Stimulated activated memory B cell treated with anti-CD40 and anti-IgM and Interleukin-4, amounts not matched to agents 10 μg/mL and 1 μg/mL and 100 μg/mL, for 72 hours (primary cell): Measurements from ENCODE around the gene HCAR2.
"Not testable (repeated sequence)": the region's sequence is repeated elsewhere in the genome, so short reads cannot be mapped to it uniquely, and the experiment has no call there.

Experiments
- ATAC-seq: fragments of 150-1000 bp; cut with Tn5 transposase; 2 replicates; pipeline ENCODE4 v1.10.0; 2021
- H3K27ac Mint-ChIP-seq: one replicate; pipeline ENCODE4 v1.8.0; 2022; ENCODE audit warnings: mild to moderate bottlenecking, mixed read lengths
- H3K27me3 Mint-ChIP-seq: one replicate; pipeline ENCODE4 v1.8.0; 2022; ENCODE audit warnings: mixed read lengths
- H3K36me3 Mint-ChIP-seq: one replicate; pipeline ENCODE4 v1.8.0; 2022; ENCODE audit warnings: mixed read lengths
- H3K4me1 Mint-ChIP-seq: one replicate; pipeline ENCODE4 v1.8.0; 2022; ENCODE audit warnings: mixed read lengths
- H3K4me3 Mint-ChIP-seq: one replicate; pipeline ENCODE4 v1.8.0; 2022; ENCODE audit warnings: mild to moderate bottlenecking, moderate library complexity, mixed read lengths
- H3K9me3 Mint-ChIP-seq: one replicate; pipeline ENCODE4 v1.8.0; 2022; ENCODE audit warnings: mixed read lengths

HCAR2 gene

DNA sequence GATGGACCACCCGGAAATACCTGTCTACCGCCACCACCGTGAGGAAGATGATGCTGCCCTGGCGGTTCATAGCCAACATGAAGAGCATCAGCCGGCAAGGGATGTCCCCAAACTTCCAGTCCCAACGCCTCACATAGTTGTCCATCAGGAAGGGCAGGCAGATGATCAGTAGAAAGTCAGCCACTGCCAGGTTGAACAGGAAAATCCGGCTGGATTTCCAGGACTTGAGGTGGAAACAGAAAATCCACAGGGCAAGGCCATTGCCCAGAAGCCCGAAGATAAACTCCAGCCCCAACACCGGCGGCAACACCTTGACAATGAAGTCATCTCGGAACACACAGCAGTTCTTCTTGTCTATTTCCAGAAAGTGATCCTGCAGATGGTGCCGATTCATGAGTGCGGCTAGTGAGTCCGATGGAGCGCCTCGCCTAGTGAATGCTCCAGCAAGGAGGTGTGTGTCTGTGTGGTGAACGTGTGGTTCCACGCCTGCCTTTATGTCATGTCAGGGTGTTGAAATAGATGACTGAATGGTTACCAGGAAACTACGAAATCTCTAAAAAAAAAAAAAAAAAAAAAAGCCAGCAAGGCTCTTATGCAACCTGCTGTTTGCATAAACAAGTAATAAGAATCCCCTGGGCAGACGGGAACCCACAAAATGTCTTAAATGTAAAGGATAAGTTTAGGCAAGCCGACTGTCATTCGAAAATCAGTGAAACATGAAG is at the start of gene HCAR2:
Gene HCAR2 (minus strand): TSS at position 468 of the 722 bp plus-strand sequence. CDS start 74 bp downstream, at position 394.
- H3K4me3 Mint-ChIP-seq, ATAC-seq, H3K4me1 Mint-ChIP-seq, H3K27me3 Mint-ChIP-seq, H3K27ac Mint-ChIP-seq, H3K36me3 Mint-ChIP-seq, H3K9me3 Mint-ChIP-seq: not testable (repeated sequence)

DNA sequence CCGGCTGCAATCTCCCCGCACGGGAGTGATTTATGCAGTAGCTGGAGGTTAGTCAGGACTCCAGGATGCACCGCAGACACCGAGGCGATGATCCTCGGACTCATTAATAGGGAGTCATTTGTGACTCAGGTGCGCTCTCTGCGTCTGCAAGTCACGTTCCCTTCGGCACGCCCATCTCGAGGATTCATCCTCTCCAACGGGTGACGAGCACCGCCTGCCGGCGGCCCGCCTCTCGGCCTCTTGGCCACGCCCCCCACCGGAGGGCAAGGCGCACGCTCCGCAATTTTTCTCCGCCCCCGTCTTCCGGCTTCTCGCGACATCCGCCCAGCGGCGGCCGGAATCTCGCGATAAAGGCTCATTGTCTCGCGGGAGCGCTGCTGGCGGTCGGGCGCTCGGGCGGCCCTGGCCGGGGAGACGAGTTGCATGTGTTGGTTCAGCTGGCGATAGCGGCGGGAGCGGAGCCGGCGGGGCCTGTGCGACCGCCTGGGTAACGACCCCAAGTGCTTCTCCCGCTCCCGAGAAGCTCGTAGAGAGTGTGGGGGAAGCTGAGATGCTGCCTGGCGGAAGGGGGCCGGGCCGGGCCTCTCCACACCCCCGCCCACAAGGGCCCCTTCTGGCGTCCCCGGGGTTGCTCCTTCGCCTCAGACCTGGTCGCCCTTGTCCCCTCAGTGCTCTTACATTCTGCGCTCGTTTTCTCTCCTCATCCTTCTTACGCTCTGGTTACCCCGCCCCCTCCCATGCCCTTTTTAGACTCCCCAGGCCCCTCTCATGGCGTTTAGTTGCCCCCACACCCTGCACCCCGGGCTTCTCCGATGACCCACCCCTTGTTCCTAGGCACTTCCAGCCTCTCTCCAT is 49.5 kb upstream of the HCAR2 start, which contains the start of gene DENR:
Gene DENR (plus strand): TSS at position 361 of the 855 bp plus-strand sequence. CDS start 878 bp downstream, outside the sequence.
- H3K27me3 Mint-ChIP-seq, result no peaks in the 10 kb centered on the region
- H3K36me3 Mint-ChIP-seq, result peaks cover 37% of the 10 kb centered on the region
- H3K4me1 Mint-ChIP-seq, result peaks cover 63% of the 10 kb centered on the region
- H3K4me3 Mint-ChIP-seq, result peak within 1 kb of the TSS; percentile 93
- peak; percentile 99 for ATAC-seq
- H3K9me3 Mint-ChIP-seq, result no peaks in the 10 kb centered on the region
- H3K27ac Mint-ChIP-seq, result peak within 1 kb of the TSS; percentile 94

DNA sequence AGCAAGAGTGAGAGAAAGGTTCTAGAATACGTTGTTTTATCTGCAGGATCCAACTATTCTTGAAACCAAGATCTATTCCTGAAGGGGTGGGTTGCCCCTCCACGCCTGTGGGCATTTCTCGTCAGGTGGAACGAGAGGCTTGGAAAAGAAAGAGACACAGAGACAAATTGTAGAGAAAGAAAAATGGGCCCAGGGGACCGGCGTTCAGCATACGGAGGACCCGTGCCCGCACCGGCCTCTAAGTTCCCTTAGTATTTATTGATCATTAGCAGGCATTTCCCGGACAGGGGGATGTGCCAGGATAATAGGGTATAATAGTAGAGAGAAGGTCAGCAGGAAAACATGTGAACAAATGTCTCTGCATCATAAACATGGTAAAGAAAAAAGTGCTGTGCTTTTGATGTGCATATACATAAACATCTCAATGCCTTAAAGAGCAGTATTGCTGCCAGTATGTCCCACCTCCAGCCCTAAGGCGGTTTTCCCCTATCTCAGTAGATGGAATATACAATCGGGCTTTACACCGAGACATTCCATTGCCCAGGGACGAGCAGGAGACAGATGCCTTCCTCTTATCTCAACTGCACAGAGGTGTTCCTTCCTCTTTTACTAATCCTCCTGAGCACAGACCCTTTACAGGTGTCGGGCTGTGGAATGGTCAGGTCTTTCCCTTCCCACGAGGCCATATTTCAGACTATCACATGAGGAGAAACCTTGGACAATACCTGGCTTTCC is 47.8 kb upstream of the HCAR2 start:
- Mint-ChIP-seq H3K27ac (peak overlapping the region; percentile 94), H3K36me3 (peaks cover 20% of the 10 kb centered on the region), H3K4me3 (peak overlapping the region; percentile 54), H3K4me1 (peaks cover 46% of the 10 kb centered on the region)
- not testable (repeated sequence) for H3K27me3 Mint-ChIP-seq, ATAC-seq, H3K9me3 Mint-ChIP-seq

DNA sequence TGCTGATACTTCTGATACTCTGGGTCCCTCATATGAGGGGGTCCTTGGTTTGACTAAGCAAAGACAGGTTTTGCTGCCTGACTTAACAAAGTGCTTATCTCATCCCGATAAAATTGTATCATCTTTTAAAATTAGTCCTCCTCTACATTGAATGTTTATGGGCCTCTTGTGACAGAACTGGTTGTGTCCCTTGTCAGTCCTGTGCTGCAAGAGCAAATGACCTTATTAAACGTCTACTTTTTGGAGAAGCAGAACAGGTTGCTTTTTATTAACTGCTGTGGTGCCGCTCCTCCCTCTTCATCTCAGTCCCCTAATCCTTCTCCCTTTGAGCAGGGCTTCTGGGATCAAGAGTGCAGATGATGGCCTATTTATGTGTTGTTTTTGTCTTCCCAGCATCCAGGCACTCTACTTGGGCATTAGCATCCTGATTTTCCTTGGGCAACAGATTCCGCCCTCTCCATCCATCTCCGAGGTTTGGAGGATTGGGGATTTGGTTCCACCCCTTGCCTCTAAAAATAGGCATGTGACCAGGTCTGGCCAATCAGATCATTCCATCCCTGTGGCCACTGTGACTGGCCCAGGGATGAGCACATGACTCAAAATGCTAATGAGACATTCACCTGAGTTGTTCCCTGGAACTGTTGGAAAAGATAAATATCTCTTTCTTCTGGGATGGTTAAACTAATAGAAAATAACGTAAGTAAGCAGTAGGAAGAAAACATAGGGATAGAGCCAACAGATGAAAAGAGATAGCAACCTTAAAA is 46.6 kb upstream of the HCAR2 start:
- H3K4me1 Mint-ChIP-seq, result peaks cover 38% of the 10 kb centered on the region
- H3K27me3 Mint-ChIP-seq, result no peaks in the 10 kb centered on the region
- no peak overlapping the region for H3K4me3 Mint-ChIP-seq
- peaks cover 11% of the 10 kb centered on the region for H3K36me3 Mint-ChIP-seq
- no peak for ATAC-seq
- H3K9me3 Mint-ChIP-seq, result no peaks in the 10 kb centered on the region
- H3K27ac Mint-ChIP-seq, result no peak overlapping the region

DNA sequence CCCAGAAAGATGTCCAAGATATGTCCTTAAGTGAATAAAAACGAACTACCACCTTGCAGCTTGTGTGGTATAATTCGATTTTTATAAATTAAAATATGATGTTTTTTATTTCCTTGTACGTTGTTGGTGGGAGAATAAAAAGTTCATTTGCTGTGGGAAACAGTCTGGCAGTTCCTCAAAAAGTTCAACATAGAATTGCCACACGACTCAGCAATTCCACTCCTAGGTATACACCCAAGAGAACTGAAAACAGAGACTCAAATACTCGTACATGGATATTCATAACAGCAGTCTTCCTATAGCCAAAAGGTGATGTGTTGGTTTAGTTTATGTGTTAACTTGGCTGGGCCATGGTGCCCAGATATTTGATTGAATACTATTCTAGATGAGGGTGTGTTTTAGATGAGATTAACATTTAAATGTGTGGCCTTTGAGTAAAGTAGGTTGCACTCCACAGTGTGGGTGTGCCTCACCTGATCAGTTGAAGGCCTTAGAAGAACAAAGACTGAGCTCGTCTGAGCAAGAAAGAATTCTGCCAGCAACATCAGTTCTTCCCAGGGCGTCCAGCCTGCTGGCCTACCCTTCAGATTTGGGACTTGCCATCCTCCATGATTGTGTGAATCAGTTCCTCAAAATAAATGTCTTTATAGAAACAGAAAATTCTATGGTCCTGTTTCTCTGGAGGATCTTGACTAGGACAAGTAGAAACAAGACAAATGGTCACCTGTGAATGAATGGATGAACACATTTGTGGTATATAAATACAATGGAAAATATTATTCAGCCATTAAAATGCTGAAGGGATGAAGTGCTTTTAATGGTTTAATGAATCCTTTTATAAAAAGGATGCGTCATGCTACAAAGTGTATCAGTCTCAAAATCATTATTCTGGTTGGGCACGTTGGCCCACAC is 44.3 kb upstream of the HCAR2 start:
- H3K9me3 Mint-ChIP-seq, result no peaks in the 10 kb centered on the region
- ATAC-seq, result no peak
- no peak overlapping the region for H3K4me3 Mint-ChIP-seq
- H3K4me1 Mint-ChIP-seq, result peaks cover 20% of the 10 kb centered on the region
- H3K27me3 Mint-ChIP-seq, result no peaks in the 10 kb centered on the region
- H3K36me3 Mint-ChIP-seq, result no peaks in the 10 kb centered on the region
- H3K27ac Mint-ChIP-seq, result no peak overlapping the region

DNA sequence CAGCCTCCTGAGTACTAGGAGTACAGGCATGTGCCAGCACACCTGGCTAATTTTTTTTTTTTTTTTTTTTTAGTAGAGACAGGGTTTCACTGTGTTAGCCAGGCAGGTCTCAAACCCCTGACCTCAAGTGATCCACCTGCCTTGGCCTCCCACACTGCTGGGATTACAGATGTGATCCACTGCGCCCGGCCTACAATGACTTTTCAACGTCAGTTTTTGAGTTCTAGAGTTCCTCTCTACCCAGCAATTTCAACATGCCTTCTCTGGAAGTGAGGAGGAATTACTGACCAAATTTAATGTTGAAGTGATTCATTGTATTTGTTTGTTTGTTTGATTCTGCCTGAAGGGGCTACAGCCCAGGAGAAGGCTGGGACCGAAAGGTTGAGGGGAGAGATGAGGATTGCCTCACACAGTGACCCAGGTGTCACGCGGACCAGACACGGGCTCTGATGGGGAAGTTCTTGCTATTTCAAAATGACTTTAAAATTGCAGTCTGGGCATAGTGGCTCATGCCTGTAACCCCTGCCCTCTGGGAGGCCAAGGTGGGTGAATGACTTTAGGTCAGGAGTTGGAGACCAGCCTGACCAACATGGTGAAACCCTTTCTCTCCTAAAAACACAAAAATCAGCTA is 40.9 kb upstream of the HCAR2 start:
- Mint-ChIP-seq H3K4me1 (no peaks in the 10 kb centered on the region), H3K27me3 (no peaks in the 10 kb centered on the region), H3K36me3 (no peaks in the 10 kb centered on the region), H3K9me3 (no peaks in the 10 kb centered on the region), H3K4me3 (no peak overlapping the region), H3K27ac (no peak overlapping the region)
- ATAC-seq, result no peak

DNA sequence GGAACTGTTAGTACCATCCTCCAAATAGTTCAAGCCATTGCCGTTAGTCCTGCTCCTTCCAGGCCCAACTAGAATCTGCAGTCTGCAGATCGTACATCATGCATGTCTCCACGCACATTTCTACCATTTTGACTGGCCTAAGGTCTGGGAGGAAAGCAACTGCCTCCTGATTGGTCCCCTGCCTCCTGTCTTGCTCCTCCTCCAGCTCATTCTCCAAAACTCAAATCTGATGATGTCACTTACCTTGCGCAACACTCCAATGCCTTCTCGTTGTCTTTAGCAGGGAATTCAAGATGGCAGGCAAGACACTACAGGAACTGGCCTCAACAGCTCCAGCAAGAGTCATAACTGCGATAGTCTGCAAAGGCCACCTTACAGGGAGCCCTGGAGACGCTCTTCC is 37.2 kb upstream of the HCAR2 start:
- Mint-ChIP-seq H3K9me3 (peaks cover 2% of the 10 kb centered on the region), H3K27me3 (no peaks in the 10 kb centered on the region), H3K4me3 (no peak overlapping the region), H3K4me1 (no peaks in the 10 kb centered on the region), H3K27ac (no peak overlapping the region), H3K36me3 (no peaks in the 10 kb centered on the region)
- ATAC-seq, result no peak

DNA sequence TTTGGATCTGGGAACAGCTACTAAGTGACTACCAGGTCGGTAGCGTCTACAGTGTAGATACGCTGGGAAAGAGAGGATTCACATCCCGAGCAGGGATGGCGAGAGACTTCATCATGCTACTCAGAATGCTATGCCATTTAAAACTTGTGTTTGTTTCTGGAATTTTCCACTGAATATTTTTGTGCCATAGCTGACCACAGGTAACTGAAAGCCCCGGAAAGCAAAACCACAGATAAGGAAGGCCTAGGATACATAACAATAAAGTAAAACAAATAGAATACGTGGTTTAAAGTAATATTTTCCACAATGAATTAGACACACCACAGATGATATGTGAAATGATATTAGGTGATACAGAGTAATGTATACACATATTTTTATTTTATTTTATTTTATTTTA is 35.4 kb upstream of the HCAR2 start:
- Mint-ChIP-seq H3K27ac (no peak overlapping the region), H3K9me3 (peaks cover 2% of the 10 kb centered on the region), H3K27me3 (no peaks in the 10 kb centered on the region), H3K36me3 (no peaks in the 10 kb centered on the region), H3K4me3 (no peak overlapping the region), H3K4me1 (peaks cover 7% of the 10 kb centered on the region)
- ATAC-seq, result no peak

DNA sequence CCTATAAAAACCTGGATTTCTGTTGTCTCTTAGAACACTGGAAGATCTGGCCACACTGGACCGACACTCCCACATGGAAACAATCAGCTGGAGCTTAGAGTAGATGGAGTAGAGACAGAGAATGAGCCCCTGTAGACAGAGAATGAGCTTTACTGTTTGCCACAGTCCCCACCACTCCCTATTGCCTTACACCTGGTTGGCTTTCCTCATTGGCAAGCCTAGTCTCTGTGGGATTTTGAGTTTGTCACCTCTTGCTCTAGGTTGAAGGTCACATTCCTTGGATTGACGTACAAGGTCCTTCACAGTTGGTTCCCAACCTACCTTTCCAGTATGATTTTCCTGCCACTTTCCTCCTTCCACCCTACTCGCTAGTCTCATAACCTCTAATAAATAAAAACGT is 29.5 kb upstream of the HCAR2 start:
- Mint-ChIP-seq H3K9me3 (peaks cover 7% of the 10 kb centered on the region), H3K36me3 (no peaks in the 10 kb centered on the region), H3K27ac (peak overlapping the region; percentile 79), H3K4me3 (no peak overlapping the region), H3K27me3 (peaks cover 8% of the 10 kb centered on the region), H3K4me1 (peaks cover 37% of the 10 kb centered on the region)
- no peak for ATAC-seq

DNA sequence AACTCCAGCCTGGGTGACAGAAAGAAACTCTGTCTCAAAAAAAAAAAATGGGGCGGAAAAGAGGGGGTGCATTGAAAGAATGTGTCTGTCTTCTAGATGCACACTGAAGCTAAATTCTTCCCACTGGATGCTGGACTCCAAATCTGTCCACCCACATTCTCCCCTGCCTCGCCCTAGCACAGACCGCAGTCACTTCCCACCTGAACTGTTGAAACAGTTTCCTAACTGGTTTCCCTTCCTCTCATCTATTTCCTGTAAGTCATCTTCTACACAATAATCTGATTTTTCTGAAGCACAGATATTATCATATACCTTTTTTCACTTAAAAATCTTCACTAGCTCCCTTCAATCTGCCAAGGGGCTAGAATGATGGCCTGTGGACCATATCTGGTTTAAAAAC is 29.0 kb upstream of the HCAR2 start:
- no peak overlapping the region for H3K27ac Mint-ChIP-seq
- H3K9me3 Mint-ChIP-seq, result peaks cover 7% of the 10 kb centered on the region
- peaks cover 8% of the 10 kb centered on the region for H3K27me3 Mint-ChIP-seq
- peaks cover 37% of the 10 kb centered on the region for H3K4me1 Mint-ChIP-seq
- no peak overlapping the region for H3K4me3 Mint-ChIP-seq
- ATAC-seq, result no peak
- no peaks in the 10 kb centered on the region for H3K36me3 Mint-ChIP-seq

DNA sequence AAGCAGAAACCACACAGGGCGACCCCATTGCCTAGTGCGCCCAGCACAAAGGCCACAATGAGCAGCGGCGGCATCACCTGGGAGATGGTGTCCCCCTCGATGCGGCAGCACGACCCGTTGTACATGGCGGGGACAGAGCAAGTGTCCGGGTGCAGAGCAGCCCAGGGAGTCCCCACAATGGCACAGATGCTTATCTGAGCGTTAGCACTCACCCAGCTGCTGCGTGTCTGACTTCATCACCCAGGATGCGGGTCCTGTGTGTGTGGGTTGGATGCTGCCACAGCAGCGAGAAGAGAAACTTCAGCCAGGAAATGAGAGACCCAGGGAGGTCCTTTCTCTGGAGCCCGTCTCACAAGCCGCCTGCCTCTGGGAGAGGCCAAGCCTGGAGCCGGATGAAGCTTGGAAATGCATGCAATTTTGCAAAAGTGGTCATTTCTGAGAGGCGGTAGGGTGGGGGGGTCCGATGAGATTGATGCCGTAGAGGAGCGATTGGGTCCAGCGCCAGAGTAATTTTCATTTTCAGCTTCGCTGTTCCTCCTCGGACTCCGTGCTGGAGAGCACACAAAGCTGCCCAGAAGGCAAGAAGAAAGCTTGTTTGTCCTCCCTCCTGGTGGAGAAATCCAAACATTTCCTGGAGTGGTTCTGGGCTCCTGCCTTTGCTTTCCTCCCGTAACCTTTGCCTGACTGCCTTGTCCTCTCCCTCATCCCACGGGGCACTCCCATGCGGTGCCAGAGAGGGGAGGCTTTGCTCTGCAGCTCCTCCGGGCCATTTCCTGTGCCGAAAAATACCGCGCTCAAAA is 27.3 kb upstream of the HCAR2 start, which contains the start of gene HCAR1:
Gene HCAR1 (minus strand): TSS at position 630 of the 800 bp plus-strand sequence. CDS start 505 bp downstream, at position 125.
- no peak within 1 kb of the TSS for H3K27ac Mint-ChIP-seq
- no peaks in the 10 kb centered on the region for H3K36me3 Mint-ChIP-seq
- peaks cover 8% of the 10 kb centered on the region for H3K27me3 Mint-ChIP-seq
- peak; percentile 46 for ATAC-seq
- H3K9me3 Mint-ChIP-seq, result peaks cover 5% of the 10 kb centered on the region
- H3K4me1 Mint-ChIP-seq, result peaks cover 49% of the 10 kb centered on the region
- no peak within 1 kb of the TSS for H3K4me3 Mint-ChIP-seq

DNA sequence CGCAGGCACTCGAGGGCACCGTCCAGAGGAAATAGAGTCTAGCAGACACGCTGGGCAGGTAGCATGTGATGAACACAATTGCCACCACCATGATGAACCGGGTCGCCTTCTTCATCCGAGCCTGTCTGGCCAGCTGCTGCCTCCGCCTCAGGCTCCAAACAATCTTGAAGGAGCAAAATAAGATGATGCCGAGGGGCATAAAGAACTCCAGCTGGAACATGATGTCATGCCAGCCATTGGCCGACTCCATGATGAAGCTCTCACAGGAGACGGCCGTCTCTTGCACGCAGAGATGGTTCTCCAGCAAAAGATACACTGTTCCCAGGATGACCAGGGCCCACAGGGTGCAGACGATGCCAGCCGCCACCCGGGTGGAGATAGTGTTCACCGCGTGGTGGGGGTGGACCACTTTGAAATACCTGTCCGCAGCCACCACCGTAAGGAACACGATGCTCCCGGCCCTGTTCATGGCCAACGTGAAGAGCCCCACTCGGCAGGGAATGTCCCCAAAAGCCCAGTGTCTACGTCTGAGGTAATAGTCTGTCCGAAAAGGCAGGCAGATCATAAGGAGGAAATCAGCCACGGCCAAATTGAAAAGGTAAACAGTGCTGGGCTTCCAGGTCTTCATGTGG is 26.5 kb upstream of the HCAR2 start:
- peaks cover 5% of the 10 kb centered on the region for H3K9me3 Mint-ChIP-seq
- H3K36me3 Mint-ChIP-seq, result no peaks in the 10 kb centered on the region
- no peak overlapping the region for H3K4me3 Mint-ChIP-seq
- H3K27ac Mint-ChIP-seq, result no peak overlapping the region
- no peak for ATAC-seq
- H3K4me1 Mint-ChIP-seq, result peaks cover 56% of the 10 kb centered on the region
- H3K27me3 Mint-ChIP-seq, result peaks cover 8% of the 10 kb centered on the region
